ENCODE results near the gene GPR155. TPM values are rescaled to one million over a fixed set of nuclear protein-coding genes. Genes with fewer than 3 reads are reported as not detected.

The GPR155 gene
- total RNA-seq, 6 donors from 2014 or later = 2.2 to 7.5 (median 3.6) TPM

- H3K4me3 ChIP-seq = no peak overlapping the region
- no peaks in the 10 kb centered on the region for H3K4me1 ChIP-seq
- DNase-seq = no peak
- no peak overlapping the region for H3K27ac ChIP-seq
- H3K36me3 ChIP-seq = peaks cover 0 to 16% (median 0%) of the 10 kb centered on the region in 4 donors
- no peaks in the 10 kb centered on the region for H3K27me3 ChIP-seq
- 89 to 91% methylated on average over 2 of the region's 2 CpGs for WGBS, 2 donors
- ATAC-seq (ENCODE audit: low FRiP score in 2 of 2) = no peak
- TF ChIP-seq EP300 (IDR thresholded peaks at IDR 0.05) = no peak
- TF ChIP-seq POLR2A (IDR thresholded peaks at IDR 0.05) = no peak
- TF ChIP-seq CTCF (IDR thresholded peaks at IDR 0.05) = no peak
- TF ChIP-seq POLR2AphosphoS5 (IDR thresholded peaks at IDR 0.05) = no peak
- no peaks in the 10 kb centered on the region for H3K9me3 ChIP-seq
These were observed 46.9 kb downstream of the GPR155 start for GRCh38 chr2:174439950-174440349.

GRCh38 chr2:174439323-174439722 is 47.5 kb downstream of the GPR155 start:
- Histone ChIP-seq H3K9me3 (no peaks in the 10 kb centered on the region), H3K27me3 (no peaks in the 10 kb centered on the region), H3K4me3 (no peak overlapping the region), H3K27ac (no peak overlapping the region), H3K36me3 (peaks cover 0 to 13% (median 0%) of the 10 kb centered on the region in 4 donors), H3K4me1 (no peaks in the 10 kb centered on the region)
- WGBS, 2 donors = 93% methylated on average over 2 of the region's 2 CpGs
- TF ChIP-seq EP300 (IDR thresholded peaks at IDR 0.05) (no peak), POLR2A (IDR thresholded peaks at IDR 0.05) (no peak)
- ATAC-seq (ENCODE audit: low FRiP score in 2 of 2) = no peak
- DNase-seq = no peak

GRCh38 chr2:174438146-174438886 is 48.5 kb downstream of the GPR155 start:
- no peaks in the 10 kb centered on the region for H3K9me3 ChIP-seq
- no peaks in the 10 kb centered on the region for H3K27me3 ChIP-seq
- H3K4me3 ChIP-seq = no peak overlapping the region
- H3K36me3 ChIP-seq = peaks cover 0 to 13% (median 0%) of the 10 kb centered on the region in 4 donors
- no peaks in the 10 kb centered on the region for H3K4me1 ChIP-seq
- no peak for ATAC-seq (ENCODE audit: low FRiP score in 2 of 2)
- TF ChIP-seq POLR2A (IDR thresholded peaks at IDR 0.05) = no peak
- TF ChIP-seq EP300 (IDR thresholded peaks at IDR 0.05) = no peak
- no peak for DNase-seq
- WGBS, 2 donors = 76 to 80% methylated on average over 13 of the region's 13 CpGs
- no peak overlapping the region for H3K27ac ChIP-seq

GRCh38 chr2:174436351-174436750 is 50.5 kb downstream of the GPR155 start:
- no peaks in the 10 kb centered on the region for H3K4me1 ChIP-seq
- no peak for TF ChIP-seq POLR2AphosphoS5 (IDR thresholded peaks at IDR 0.05)
- no peak for TF ChIP-seq POLR2A (IDR thresholded peaks at IDR 0.05)
- TF ChIP-seq CTCF (IDR thresholded peaks at IDR 0.05) = no peak
- H3K36me3 ChIP-seq = peaks cover 0 to 13% (median 0%) of the 10 kb centered on the region in 4 donors
- DNase-seq (no peak), ATAC-seq (ENCODE audit: low FRiP score in 2 of 2) (no peak)
- no peaks in the 10 kb centered on the region for H3K27me3 ChIP-seq
- H3K4me3 ChIP-seq = no peak overlapping the region
- H3K9me3 ChIP-seq = no peaks in the 10 kb centered on the region
- H3K27ac ChIP-seq = no peak overlapping the region

- TF ChIP-seq EP300 (IDR thresholded peaks at IDR 0.05) = no peak
- TF ChIP-seq CTCF (IDR thresholded peaks at IDR 0.05) = no peak
- no peak for TF ChIP-seq POLR2AphosphoS5 (IDR thresholded peaks at IDR 0.05)
- H3K4me1 ChIP-seq = no peaks in the 10 kb centered on the region
- no peaks in the 10 kb centered on the region for H3K27me3 ChIP-seq
- DNase-seq (no peak), ATAC-seq (ENCODE audit: low FRiP score in 2 of 2) (no peak)
- WGBS, 2 donors = 93 to 100% methylated on average over 1 of the region's 1 CpG
- no peak overlapping the region for H3K4me3 ChIP-seq
- H3K27ac ChIP-seq = no peak overlapping the region
- peaks cover 0 to 21% (median 0%) of the 10 kb centered on the region in 4 donors for H3K36me3 ChIP-seq
- H3K9me3 ChIP-seq = no peaks in the 10 kb centered on the region
These were observed 54.9 kb downstream of the GPR155 start for GRCh38 chr2:174431902-174432301.

- WGBS, 2 donors = 86 to 100% methylated on average over 2 of the region's 2 CpGs
These were observed 56.8 kb downstream of the GPR155 start for GRCh38 chr2:174430066-174430465.

More at GRCh38 chr2:174430066-174430465, 56.8 kb downstream of the GPR155 start:
- no peak overlapping the region for H3K27ac ChIP-seq
- no peaks in the 10 kb centered on the region for H3K27me3 ChIP-seq
- H3K4me3 ChIP-seq = no peak overlapping the region
- H3K9me3 ChIP-seq = no peaks in the 10 kb centered on the region
- ATAC-seq (ENCODE audit: low FRiP score in 2 of 2) (no peak), DNase-seq (no peak)
- no peak for TF ChIP-seq POLR2AphosphoS5 (IDR thresholded peaks at IDR 0.05)
- no peak for TF ChIP-seq CTCF (IDR thresholded peaks at IDR 0.05)
- TF ChIP-seq POLR2A (IDR thresholded peaks at IDR 0.05) = no peak
- TF ChIP-seq EP300 (IDR thresholded peaks at IDR 0.05) = no peak
- no peaks in the 10 kb centered on the region for H3K4me1 ChIP-seq
- H3K36me3 ChIP-seq = peaks cover 0 to 12% (median 0%) of the 10 kb centered on the region in 4 donors

All from upper lobe of left lung (tissue), 6 donors.